C1 segment of cervical spinal cord (tissue), 14 donors: ENCODE measurements around the gene PGBD5.
A peak's percentile ranks its signal among the peaks of the same experiment; 100 is the strongest.

Source experiments
- DNase-seq, 14 donors: peaks; one replicate each; lab custom pipeline; 2025; lab: John Stamatoyannopoulos, UW

Gene PGBD5

DNA sequence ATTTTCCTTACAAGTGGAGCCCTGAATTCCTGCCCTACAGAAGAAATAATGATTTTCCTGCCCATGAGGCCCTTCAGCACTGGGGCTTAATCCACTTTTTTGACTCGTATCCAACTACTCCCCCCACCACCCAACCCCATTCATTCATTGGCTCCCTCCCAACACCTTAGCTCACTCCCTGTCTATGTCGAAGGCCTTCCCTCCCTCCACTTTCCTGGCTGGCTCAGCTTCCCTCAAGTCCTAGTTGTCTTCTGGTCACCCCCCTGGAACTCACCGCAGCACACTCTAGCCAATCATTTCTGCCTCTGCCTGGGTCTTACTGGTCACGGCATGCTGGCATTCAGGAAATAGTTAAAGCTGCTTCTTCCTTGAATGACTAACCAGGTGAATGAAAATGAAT lies 118.9 kb downstream of the PGBD5 start:
- no peak for DNase-seq

DNA sequence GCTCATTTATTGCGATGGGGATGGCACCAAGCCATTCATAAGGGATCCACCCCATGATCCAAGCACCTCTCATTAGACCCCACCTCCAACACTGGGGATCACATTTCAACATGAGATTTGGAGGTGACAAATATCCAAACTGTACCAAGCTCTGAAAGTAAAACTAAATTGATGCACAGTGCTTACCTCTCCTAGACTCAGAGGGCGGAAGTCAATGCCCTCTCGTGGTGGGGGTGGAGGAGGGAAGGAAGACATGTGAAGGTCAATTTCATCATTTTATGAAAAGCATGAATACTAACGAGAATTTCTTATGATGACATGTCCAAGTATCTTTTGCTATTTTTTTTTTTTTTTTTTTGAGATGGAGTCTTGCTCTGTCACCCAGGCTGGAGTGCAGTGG lies 120.0 kb downstream of the PGBD5 start:
- no peak for DNase-seq

DNA sequence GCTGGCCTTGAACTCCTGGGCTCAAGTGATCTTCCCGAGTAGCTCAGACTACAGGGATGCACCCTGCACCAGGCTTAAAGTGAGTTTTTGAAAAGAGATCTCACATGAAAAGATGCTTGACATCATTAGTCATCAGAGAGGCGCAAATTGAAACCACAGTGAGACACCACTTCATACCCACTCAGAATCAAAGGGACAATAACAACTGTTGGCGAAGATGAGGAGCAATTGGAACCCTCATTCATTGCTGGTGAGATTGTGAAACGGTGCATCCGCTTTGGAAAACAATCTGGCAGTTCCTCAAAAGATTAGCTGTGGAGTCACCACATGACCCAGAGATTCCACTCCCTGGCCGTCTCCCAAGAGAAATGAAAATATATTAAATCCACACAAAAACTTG lies 122.3 kb downstream of the PGBD5 start:
- DNase-seq, result no peak

DNA sequence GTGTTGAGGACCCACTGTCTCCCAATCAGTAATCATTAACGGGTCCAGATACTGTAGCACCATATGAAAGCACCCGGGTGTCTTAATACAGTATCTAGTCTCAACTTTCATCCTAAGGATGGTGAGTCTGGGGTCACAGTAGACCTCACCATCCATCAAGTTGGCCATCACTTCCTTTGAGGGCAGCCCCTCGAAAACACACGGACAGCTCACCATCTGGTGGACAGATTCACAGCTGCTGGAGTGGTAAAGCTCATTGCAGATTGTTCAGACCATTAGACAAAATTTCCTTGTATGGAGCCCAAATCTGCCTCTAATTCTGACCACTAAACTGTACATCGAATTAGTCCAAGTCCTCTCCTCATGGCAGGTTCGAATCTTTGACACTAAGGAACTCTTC lies 123.1 kb downstream of the PGBD5 start:
- no peak for DNase-seq

DNA sequence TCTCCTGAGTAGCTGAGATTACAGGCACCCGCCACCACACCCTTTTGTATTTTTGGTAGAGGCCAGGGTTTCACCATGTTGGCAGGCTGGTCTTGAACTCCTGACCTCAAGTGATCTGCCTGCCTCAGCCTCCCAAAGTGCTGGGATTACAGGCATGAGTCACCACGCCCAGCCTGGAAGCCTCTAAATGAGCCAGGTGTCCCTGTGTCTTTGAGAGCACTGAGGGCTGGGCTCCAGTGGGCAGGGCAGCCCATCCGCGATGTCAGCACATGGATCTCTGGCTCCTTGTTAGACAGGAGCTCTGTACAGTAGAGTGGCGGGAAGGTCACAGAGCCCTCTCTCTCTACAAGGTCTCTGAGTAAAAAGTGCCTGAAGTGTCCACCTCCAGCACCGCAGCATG lies 124.3 kb downstream of the PGBD5 start:
- no peak for DNase-seq

DNA sequence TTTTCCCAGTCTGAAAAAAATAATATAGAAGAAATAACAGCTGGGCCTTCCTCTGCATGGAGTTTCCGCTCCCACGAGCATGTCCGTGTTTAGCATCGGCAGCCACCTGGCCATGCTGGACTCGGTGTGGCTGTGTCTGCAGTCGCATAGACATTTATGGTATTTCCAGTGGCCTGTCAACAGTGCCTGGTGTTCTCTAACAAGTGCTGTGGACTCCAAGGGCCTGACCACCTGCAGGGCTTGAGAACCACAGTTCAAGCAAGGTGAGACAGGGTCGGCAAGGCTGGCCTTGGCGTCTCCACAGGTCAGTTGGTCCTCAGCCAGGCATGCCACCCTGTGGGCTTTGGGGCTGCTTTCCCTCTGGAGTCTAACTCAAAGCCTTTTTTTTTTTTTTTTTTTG lies 124.8 kb downstream of the PGBD5 start:
- no peak for DNase-seq

DNA sequence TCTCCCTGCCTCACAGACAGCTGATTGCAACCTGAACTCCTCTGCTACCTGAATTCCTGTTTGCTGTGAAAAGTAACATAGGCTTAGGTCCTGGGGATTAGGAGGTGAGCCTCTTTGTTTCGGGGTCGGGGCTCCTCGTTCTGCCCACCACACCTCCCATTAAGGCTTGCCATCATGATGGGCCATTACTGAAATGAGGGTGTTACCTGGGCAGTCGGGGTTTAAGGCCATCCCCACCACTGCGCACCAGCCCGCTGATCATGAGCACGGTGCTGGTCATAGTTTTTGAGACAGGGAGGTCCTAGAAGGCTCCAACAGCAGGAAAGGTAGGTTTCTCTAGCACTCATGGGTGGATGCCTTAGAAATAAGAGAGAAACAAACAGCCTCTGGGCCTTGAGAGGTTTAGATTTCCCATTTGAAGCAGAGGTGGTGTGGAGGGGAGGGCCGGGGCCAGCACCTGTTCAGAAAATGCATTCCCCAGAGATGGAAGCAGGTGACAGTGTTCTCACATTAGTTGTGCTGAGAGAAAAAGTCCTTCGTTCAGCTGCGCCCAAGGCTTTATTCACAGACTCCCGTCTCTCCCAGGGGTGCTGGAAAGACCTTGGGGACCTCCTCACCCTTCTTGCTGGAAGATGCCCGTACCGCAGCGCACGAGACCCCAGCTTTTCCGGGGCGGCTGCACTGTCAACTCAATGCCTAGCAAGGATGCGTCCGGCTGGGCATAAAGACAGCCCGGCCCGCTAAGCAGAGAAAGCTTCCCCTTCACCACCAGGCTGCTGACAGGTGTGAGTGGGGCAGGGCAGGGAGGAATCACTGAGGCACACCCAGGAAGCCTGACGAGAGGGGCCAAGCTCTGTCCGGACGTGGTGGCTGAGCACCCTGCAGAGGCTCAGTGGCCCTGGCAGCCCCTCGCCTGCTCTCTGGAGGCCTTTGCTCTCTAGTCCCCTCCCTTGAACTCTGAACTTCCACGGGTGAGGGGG lies 125.5 kb downstream of the PGBD5 start:
- no peak for DNase-seq

DNA sequence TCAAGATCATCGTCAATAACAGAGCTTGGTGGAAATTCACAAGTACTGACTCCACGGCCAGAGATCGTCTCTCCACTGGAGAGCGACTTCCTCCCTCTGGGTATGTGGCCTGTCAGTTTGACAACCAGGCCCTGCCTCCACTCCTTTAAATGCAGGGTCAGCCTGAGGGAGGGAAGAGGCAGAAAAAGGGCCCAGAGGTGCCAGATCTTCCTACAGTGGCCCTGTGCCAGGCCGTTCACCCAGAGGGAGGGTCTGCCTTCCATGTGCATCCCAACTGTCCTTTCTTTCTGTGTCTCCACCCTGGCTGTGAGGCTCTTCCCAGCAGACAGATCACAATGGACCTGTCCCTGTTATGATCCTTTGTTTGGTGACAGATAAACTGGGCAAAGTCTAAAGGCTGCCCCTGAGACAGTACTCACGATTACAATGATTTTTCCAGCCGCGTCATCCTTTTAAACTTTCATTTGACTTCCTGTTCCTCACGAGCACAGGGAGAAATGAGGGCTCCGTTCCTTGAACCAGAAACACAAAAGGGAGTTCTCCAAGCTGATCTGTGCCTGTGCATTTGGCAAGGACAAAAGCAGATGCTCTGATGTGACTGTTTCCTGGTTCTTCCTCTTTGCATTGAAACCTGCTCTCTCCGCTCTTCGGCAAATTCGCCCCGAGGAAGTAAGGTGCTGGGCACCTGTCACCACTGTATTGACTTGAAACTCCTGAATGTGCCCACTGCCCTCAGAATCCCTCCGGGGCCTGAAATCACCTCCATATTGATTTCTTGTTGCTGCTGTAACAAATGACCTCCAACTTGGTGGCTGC lies 126.7 kb downstream of the PGBD5 start:
- no peak for DNase-seq

DNA sequence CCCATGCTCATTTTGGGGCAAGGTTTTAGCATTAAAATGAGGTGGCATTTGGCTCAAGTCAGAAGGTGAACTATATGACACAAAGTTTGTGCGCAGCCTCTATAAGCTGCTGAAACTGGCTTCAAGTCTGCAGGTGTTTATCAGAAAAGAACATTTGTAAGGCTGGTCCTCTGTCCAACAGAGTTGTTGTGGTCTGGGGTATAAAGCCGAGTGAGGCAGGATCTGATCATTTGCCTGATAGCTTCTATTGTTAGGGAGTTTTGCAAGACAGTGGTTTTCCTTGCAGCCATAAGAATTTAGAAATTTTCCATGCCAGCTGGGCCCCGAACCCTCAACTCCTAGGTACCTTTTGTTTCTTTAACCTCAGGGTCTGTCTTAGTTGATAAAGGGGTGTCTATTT lies 130.8 kb downstream of the PGBD5 start:
- DNase-seq, result no peak

DNA sequence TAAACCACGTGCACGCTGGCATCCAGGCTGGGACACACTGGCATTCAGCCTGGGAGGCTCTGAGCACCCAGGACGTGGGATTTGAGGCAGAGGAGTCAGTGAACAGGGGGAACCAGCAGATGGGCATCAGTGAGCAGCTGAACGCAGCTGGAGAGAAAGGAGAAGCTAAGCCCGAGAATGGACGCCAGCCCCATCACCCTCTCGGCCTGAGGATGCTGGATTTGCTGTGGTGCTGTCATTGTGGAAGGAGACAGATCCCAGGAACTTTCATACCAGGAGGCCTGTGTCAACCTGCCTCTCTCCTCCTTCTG lies 132.8 kb downstream of the PGBD5 start:
- DNase-seq, result no peak

DNA sequence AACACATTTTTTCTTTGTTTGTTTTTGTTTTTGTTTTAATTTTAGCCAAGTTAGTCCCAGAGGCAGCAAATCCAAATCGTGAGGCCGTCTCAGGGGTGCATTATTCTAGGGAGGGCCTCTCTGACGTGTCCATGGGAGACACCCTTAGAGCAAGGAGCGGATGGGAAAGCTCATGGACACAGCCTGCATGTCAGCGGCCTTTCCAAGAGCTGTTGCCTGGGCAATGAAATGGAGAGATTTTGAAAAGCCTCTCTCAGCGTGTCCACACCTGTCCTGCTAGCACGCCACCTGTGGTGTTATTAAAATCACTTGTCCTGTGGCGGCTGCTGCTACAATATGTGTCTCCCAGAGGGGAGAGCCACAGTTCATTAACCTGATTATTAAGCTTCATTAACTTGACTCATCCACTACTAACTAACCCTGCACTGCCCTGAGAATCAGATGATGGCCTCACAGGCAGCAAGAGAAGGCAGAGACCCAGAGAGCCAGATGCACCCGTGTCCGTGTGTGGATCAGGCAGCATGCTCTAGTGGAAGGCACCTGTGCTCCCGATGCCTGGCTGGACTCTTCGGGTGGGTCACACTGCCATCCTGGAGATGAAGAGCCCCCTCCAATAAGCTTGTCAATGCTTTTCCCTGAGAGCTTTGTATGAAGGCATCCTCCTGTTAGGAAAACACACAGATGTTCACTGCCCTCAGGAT lies 133.3 kb downstream of the PGBD5 start:
- DNase-seq, result peak in 1 of 14 donors; percentile 90

DNA sequence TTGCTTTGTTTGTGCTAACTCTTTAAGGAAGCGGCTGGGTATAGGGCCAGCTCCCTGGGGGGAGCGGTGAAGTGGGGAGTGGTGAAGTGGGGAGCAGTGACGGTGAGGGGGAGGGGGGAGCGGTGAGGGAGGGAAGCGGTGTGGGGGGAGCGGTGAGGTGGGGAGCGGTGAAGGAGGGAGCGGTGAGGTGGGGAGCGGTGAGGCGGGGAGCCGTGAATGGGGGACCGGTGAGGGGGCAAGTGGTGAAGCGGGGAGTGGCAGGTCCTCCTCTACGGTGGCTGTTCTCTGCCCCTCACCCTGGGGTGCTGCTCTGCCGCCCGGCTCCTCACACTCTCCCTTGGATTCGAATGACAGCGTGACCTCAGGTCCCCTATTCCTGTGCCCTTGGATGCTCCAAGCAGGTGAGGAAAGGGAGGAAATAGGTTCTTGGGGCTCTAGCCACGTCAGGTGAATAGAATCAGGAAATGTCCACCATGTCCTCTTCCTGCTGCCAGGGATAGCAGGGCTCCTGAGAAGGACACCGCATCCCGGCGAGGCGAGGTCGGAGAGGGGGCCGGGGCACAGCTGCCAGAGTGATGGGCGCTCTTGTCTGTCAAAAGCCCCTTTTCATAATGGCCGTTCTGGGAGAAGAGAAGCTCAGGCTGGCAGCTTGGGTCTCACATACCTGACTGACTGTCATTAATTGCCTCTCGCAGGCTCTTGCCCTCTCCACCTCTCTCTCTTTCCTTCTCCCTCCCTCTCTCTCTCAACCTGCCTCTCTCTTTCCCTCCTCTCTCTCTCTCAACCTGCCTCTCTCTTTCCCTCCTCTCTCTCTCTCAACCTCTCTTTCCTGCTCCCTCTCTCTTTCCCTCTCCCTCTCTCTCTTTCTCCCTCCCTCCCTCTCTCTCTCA lies 134.2 kb downstream of the PGBD5 start:
- no peak for DNase-seq

DNA sequence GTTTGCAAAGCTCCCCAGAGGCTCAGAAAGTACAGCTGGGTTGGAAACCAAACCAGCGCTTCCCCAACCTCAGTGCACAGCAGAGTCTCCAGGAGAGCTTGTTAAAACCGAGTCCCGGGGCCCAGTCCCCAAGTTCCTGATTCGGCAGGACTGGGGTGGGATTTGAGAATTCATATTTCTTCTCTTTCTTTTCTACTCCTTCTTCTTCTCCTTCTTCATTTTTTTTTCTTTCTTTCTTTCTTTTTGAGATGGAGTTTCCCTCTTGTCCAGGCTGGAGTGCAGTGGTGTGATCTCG lies 136.8 kb downstream of the PGBD5 start:
- DNase-seq, result no peak

DNA sequence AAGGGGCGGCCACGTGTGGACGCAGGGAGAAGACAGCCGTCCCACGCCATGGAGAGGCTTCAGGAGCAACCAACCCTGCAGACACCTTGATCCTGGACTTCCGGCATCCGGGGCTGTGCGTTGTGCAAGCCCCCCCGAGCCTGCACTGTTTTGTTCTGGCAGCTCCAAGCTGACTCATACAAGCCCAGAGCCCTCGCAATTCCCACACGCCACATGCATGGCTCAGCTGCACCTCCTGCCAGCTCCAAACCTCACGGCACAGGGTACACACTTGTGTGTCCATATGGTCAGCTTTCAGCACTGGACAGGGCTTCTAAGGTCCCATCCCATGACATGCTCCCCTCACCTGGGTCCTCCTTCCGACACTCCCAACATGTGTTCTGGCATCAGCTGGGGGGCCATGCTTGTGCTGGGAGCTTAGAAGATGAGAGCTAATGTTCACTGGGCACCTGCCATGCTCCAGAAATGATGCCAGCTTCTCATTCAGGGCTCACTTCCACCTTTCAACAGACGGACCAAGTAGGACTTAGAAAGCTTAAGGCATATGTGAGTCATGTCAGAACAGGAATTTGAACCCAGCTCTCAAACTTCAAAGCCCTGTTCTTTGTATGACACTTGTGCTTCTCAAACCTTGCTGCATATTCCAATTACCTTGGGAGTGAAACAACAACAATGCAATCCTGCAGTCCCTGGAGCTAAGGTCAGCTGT lies 137.3 kb downstream of the PGBD5 start:
- no peak for DNase-seq

DNA sequence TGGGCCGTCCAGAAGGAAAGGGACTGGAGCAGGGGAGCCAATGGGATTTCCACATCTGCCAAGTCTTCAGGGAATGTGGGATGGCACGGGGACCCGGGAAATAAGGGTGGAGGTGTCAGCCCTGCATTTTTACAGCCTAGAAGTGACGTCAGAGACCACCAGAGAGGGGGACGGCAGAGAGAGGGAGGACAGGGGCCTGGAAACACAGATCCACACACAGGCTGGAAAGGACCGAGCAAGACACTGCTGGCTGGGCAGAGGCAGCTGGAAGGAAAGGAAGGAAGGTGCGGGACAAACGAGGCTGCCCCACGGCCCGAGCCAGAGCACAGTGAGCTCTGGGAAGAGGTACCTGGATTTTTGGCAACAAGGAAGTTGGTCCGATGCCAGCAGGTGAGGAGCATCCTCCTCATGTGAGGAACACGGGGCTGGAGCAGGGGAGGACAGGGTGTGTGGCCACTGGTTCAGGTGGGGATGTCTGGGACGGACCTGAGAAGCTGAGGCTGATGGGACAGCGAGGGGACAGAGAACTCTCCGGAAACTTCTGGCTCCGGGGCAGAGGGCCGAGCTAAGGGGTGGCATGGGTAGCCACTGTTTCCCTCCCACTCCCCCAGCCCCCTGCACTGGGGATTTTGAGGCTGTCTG lies 138.3 kb downstream of the PGBD5 start:
- no peak for DNase-seq

DNA sequence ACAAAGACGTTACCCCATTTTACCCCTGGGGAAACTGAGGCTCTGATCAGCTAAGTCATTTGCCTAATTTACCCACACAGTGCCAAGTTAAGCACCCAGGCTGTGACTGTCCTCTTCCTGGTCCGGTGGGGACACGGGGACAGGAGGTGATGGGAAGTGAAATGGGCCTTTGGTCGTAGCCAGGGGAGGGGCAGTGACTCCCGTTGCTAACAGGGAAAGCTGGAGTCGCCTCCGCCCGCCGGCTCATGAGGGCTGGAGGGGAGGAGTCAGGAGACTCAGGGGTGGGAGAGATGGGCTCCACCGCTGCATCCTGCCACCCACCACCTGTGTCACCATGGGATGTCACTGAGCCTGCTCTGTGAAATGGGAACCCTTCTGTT lies 139.3 kb downstream of the PGBD5 start:
- no peak for DNase-seq

DNA sequence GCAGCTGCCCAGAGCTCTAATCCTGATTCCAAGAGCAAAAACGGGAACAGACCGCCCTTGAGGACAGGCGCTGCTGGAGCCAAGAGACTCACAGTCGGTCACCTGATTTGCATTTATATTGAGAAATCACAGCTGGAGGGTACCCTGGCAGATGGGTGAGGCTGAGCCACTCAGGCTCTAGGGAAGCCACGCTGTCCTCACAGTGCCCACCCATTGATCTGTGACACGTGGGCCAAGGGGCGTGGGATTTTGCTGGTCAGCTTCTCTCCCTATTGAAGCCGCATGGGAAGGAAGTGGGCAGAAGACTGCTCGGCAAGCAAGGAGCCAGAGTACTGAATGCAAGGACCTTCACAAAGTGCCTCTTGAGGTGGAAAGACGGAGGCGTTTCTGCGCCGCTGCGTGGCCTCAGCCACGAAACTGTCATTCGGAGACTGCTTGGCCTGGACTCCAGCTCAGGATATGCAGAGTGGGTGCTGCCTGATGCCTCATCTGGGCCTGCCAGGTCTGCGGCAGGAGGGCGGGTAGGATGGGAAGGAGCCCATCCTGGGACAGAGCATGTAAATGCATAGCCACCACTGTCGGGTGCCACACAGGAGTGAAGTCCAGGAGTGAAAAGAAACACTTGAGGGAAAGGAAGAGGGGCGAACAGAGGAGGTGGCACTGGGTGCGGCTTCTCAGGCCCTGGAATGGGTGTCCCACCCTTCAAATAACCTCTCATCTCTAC lies 139.8 kb downstream of the PGBD5 start:
- DNase-seq, result no peak

DNA sequence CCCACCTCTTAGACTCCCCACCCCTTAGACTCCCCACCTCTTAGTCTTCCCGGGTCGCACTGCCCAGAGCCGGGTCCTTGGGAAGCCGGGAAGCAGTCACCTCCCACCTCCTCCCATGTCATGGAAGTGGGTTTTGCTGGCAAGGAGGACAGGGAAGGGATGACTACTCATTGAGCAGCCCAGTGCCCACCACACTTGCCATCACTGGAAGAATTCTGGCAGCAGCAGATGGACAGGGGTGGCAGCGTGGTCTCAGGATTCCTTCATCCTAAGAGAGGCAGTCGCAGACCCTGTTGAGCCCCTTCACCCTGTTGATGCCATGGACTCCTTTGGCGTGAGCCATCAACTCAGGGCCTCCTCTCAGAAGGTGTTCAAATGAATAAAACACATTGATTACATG lies 140.8 kb downstream of the PGBD5 start:
- DNase-seq, result no peak

DNA sequence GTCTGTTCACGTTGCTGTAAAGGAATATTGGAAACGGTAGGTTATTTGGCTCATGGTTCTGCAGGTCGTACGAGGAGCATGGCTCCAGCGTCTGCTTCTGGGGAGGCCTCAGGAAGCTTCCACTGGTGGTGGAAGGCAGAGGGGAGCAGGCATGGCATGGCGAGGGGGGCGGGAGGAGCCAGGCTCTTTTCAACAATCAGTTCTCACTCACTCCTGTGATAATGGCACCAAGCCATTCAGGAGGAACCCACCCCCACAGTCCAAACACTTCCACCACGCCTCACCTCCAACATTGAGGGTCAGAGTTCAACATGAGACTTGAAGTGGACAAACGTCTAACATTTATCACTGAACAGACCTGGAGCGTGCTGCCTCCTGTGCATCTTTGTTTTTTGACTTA lies 141.2 kb downstream of the PGBD5 start:
- no peak for DNase-seq

DNA sequence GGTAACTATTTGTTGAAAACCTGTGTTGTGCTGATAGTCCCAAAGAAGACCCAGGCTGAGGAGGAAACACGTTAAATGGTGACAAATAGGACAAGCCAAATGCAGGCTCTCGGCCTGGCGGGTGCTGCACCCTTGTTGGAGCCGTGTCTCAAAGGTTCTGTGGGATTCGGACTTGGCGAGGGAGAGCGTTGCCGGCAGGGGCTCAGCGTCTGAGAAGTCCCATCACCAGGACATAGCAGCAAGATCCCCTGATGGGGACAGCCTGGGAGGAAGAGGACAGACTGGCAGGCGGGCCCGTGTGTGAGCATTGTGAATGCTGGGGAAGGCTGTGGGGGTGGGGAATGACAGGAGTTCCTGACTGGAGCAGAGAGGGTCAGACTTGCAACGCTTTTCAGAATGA lies 142.5 kb downstream of the PGBD5 start:
- no peak for DNase-seq
